GM21367 (cell line): Measurements from ENCODE around the gene TIAM2.
"Not testable (repeated sequence)": the region's sequence is repeated elsewhere in the genome, so short reads cannot be mapped to it uniquely, and the experiment has no call there.

Experiments used
- ATAC-seq: cut with Tn5 transposase; IDR thresholded peaks from one replicate; pipeline ENCODE4 v1.9.1; 2021; ENCODE audit not compliant: unreplicated experiment

The TIAM2 gene

GRCh38 chr6:154989448-154989847, 5.7 kb upstream of the TIAM2 start:
- ATAC-seq: no peak

DNA sequence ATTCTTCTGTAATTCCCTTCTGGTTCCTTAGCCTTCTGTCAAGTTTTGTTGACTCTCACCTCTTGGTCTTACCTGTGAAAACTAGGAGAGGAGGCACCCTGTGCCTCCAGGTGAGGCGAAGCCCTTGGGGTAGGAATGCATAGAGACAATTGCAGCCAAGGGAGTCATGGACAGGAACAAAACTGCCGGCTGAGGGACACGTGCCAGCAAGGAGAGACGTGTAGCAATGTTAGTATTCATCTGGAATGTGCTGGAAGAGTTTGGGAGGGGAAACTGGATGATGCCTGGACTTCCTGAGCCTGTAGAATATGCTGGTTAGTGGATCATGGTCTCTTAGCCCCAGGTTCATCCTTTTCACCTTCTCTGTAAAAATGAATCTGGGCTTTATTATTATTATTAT, 3.9 kb upstream of the TIAM2 start:
- ATAC-seq: no peak

DNA sequence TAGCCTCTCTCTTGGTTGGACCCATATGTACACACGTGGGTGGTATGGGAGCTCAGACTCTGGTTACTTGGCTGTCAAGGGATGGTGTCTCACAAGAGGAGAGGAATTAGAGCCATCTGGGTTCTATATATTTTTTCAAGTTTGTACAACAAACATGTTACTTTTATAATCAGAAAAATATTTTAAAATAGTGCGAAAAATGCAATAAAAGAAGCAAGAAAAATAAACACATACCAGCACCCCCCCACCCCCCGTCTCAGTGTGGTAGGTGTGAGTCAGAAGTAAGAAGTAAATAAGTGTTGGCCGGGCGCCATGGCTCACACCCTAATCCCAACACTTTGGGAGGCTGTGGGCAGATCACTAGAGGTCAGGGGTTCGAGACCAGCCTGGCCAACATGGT, 2.1 kb upstream of the TIAM2 start:
- ATAC-seq: no peak

GRCh38 chr6:154993710-154994109, 1.4 kb upstream of the TIAM2 start:
- ATAC-seq: no peak

DNA sequence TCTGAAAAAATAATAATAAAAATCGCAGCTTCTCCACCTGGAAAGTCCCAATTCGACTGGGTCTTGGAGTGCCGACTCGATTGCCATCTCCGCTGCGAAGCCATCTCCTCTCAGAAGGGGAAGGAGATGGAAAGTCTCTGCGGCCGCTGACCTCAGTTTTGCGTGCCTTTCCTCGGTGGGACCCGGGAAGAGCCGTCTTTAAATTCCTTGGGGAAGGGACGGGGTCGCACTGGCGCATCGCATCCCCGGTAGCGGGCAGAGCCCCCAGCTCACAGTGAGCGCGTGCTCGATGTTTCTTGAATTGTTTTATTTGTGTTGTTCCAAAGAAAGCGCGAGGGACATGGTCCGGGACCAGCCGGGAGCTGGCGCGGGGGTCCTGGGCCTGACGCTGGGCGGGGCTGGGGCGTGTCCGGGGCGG, 270 bp upstream of the TIAM2 start:
- ATAC-seq: no peak

DNA sequence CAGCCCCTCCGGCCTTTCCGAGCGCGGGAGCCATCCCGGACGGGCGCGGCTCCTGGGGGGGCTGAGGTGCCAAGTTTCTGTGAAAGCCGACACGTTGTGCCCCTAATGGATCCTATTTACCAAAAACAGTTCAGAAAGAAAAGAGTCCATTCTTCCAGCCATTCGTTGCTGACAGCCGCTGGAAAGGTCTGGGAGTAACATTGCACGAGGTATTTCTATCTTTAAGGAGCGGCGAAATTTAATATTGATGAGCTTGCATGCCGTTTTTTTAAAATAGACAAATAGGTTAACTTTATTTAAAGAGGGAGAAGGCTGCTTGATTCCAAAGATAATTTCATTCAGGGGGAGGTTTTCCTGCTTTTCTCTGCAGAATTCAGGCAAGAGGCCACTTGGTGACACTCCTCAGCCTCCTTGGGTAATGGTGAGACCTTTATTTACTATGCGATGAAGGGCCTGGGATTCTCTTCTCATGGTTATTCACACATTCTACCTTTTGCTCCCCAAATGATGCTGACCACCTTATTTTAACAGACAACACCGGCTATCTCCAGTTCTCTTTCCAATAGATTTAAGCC, 988 bp downstream of the TIAM2 start:
- no peak for ATAC-seq

DNA sequence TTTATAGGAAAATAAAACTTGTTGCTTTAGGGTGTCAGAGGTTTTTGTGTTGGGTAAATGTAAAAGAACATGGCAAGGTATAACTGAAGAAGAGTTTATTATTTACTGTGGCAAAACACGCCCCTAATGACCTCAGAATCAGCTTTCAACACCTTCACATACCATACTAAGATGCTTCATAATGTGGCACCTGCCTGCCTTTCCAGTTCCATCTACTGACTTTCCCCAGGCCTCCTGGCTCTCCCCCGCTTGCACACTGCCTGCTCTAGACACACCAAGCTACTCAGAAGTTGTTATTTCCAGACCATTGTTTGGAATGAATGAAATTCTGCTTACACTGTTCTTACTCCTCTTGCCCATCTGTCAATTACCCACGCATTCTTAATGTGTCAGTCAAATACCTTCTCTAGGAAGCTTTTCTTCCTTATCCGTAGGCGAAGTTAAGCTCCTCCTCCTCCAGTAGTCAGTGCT, 1.8 kb downstream of the TIAM2 start:
- ATAC-seq: no peak

GRCh38 chr6:154998855-154999254, 3.7 kb downstream of the TIAM2 start:
- ATAC-seq: no peak

GRCh38 chr6:155001482-155001881, 6.4 kb downstream of the TIAM2 start:
- ATAC-seq: no peak

DNA sequence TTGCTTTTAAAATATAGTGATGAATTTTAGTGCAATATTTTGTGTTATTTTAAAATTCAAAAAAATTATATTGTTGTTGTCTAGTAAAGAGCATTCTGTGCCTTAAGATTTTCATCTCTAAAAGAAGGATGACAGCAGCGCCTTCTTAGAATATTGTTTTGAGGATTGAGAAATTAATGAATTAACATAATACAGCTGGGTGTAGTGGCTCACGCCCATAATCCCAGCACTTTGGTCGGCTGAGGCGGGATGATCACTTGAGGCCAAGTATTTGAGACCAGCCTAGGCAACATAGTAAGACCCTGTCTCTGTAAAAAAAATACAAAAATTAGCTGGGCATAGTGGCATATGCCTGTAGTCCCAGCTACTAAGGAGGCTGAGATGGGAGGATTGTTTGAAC, 6.8 kb downstream of the TIAM2 start:
- ATAC-seq: no peak

DNA sequence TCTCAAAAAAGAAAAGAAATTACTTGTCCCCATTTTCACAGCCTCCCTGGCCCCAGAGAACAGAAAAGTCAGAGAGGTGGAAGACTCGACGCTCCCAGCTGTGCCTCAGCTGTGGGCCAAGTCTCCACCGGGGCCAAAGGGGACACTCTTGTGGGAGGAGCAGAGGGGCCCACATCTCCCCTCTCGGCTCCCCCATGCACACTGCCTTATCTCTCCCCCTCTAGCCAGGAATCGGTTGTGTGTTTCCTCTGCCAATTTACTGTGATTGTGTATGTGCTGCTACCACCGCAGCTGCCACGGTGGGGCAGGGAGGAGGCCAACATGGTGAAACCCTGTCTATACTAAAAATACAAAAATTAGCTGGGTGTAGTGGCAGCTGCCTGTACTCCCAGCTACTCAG, 8.4 kb downstream of the TIAM2 start:
- ATAC-seq: no peak

DNA sequence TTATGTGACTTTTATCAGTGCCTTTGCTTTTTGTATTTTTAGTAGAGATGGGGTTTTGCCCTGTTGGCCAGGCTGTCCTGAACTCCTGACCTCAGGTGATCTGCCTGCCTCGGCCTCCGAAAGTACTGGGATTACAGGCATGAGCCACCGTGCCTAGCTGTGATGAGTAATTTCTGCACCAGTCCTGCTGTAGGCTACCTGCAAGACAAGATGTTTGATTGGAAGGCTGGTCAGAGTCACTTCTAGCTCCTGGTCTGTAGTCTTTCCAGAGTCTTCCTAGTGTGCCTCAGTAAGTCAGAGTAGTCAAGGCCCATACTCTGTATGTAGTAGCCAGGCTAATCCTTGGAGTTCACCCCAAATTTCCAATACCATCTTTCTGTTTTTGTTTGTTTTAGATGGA, 8.9 kb downstream of the TIAM2 start:
- no peak for ATAC-seq

DNA sequence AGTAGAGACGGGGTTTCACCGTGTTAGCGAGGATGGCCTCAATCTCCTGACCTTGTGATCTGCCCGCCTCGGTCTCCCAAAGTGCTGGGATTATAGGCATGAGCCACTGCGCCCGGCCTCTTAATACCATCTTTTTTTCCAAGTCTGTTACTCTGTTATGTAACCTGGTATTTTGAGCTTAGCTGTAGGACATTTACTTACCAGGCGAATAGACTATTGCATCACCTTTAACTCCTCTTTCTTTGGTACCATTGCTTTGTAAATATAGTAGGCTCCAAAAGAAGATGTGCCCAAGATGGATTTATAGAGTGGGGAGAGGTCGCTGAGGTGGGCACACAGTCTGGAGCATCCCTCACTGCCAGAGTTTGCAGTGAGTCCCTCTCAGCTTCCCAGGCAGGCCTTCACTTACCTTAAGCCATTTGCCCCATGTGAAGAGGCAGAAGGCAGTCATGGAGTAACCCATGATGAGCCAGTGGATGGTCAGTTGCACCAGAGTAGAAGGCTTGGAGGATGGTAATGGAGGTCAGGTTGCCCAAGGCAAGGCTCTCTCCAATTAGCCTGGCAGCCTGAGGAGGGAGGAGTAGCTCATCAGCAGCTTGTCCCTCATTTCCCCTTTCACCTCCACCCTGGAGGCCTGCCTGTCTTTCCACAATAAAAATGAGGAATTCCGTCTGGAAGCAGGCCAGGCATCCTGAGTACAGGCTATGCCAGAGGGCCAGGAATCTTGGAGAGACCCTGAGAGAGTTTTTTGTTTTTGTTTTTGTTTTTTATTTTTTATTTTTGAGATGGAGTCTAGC, 9.7 kb downstream of the TIAM2 start:
- ATAC-seq: no peak

- ATAC-seq: no peak
These were observed 13.5 kb downstream of the TIAM2 start for GRCh38 chr6:155008625-155009024.

DNA sequence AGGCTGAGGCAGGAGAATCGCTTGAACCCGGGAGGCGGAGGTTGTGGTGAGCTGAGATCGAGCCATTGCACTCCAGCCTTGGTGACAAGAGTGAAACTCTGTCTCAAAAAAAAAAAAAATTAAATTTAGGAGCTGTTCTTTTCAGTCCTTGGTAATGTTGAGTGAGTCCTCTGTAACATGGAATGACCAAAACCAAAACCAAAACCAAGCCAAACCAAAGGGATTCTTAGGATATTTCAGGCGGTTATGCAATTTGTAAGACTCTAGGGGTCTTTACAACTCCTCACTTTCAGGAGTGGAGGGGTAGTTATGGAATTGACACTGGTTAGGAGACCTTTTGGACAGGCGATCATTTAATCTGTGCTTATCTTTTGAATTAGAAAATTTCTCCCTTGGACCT, 15.8 kb downstream of the TIAM2 start:
- ATAC-seq: no peak

DNA sequence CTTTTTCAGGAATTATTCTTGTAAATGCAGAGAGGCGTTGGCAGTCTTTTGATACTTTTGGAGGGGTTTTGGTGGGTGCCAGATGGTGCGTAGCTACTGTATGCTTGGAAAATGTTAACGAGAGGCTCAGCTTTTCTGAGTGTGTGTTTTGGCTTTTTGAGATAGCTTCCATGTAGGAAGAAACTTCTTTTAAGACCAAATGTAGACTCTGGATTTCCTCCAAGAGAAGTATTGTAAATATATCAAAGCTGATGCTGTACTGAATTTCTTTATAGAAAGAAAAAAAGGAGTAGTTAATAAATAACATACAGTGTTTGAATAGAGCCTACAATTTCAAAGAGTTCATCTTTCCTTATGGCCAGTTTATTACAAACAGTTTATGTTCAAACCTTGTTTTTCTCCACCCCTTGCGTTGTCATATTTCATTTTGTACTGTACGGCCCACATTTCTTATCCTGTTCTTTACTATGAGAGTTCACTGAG, 16.7 kb downstream of the TIAM2 start:
- no peak for ATAC-seq

DNA sequence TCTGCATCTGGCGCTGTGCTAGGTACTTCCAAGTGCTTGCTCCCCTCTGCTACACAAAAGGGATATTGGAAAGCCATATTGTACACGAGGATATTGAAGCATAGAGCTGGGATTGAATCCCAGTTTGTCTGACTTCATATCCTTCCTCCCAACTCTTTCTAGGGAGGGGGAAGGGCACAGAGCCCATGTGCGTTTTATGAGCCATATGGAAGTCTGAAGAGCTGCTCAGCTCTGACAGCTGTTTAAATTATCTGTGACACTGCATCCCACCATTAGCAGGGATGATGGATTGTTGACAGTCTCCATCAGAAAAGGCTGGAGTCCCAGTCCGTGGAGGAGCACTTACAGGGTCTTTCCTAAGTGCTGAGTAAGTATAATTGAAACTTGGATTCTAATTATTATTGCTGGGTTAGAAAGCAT, 18.4 kb downstream of the TIAM2 start:
- no peak for ATAC-seq

- no peak for ATAC-seq
These were observed 19.0 kb downstream of the TIAM2 start for GRCh38 chr6:155014137-155014536.

DNA sequence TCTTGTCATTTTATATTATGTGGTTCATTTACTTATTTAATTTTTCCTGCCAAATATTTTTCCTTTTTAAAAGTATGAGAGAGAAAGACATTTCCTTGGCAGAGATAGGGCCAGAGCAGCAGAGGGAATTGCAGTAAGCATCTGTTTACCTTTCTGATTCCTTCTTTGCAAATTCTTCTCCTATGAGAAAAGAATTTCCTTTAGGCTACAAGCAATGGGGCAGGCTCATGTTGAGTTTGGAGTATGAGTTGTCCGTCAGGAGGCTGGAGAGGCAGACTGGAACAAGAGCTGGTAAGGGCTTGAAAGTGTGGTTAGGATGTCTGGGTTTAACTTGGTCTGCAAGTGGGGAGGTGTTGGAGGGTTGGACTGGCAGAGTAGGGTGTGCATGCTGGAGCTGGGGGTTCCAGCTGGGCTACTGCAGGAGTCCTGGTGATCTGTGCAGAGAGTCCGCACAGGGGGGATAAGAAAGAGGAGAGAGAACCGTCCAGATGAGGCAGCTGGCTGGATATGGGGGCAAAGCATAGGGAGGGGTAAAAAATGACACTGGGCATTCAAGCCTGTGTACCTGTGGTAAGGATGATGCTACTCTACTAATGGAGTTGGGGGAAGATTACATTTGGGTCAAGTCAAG, 19.7 kb downstream of the TIAM2 start:
- no peak for ATAC-seq

- ATAC-seq: not testable (repeated sequence)
These were observed 23.3 kb downstream of the TIAM2 start for GRCh38 chr6:155018415-155018814.

DNA sequence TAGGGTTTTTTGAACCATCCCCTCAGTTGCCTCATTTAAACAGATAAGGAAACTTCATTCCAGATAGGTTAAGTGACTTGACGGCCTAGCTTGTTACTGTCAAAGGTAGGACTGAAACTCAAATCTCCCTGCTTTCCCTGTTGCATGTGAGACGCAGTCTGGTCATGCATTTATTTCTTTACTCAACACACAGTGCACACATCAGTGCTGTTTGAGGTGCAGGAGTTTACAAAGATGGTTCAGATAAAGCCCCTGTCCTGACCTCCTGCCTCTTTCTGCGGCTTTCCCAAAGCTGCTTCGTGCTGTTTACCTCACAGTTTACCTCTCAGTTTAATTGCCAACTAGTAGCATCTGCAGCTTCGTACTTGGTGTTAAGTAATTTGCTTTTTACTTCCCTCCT, 26.6 kb downstream of the TIAM2 start:
- no peak for ATAC-seq

DNA sequence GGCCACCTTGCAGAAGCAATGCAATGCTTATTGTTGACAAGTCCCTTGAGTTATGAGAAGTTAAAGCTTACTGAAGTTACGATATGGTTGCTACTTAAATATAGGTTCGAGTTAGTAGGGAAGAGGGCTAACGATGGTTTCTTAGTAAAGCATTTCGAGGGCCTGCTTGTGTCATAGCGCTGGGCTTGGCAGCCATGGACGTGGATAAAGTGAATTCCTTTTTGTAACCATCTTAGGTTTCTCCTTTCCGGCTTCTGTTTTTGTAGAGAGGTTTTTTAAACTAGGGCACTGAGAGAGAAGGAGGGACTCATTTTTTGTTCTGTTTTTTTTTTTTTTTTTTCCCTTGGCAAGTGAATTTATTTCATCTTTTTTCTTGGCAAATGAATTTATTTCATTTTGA, 27.6 kb downstream of the TIAM2 start:
- no peak for ATAC-seq
